NCI-H2171 treated with DMSO at 0.1 percent for 48 hours (cell line): ENCODE results near the gene BTBD9.
A peak's percentile ranks its signal among the peaks of the same experiment; 100 is the strongest.
"Not testable (repeated sequence)": the region's sequence is repeated elsewhere in the genome, so short reads cannot be mapped to it uniquely, and the experiment has no call there.

ENCODE experiments used
- DNase-seq: peaks from one replicate; lab custom pipeline; 2025; lab: John Stamatoyannopoulos, UW

BTBD9 gene

DNA sequence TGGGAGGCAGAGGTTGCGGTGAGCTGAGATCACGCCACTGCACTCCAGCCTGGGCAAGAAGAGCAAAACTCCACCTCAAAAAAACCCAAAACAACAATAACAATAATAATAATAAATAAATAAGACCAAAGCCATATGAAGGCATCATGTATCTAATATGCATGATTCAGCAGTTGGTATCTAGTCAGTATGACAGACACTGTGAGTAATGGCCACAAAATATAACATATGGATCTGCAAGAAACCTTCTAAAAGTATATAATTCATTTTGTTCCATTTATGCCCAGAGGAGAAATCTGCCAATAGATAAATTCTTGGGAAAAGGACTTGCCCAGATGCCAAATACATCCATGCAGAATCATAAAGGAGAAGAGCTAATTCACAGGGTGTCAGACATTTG is 252.3 kb downstream of the BTBD9 start:
- DNase-seq = no peak

- no peak for DNase-seq
Measured at GRCh38 chr6:38378801-38379200, 260.9 kb downstream of the BTBD9 start.

DNA sequence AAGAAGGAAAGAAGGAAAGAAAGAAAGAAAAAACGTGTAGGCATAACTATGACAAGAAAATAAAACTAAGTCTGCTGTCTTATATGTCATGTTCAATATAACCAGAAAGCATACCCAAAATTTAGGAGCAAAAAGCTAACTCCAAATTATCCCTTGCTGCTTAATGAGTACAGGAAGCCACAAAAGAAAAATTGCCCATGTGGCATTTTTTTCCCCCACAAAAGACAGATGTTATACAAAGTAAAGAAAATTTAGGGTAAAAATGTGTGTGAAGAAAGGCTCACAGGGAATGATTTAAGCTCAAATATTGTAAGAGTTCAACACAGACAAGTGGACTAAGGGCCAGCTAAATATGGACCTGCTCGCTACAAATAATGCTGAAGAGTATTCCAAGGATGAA is 263.8 kb downstream of the BTBD9 start:
- no peak for DNase-seq

GRCh38 chr6:38375341-38375740 is 264.4 kb downstream of the BTBD9 start:
- no peak for DNase-seq

DNA sequence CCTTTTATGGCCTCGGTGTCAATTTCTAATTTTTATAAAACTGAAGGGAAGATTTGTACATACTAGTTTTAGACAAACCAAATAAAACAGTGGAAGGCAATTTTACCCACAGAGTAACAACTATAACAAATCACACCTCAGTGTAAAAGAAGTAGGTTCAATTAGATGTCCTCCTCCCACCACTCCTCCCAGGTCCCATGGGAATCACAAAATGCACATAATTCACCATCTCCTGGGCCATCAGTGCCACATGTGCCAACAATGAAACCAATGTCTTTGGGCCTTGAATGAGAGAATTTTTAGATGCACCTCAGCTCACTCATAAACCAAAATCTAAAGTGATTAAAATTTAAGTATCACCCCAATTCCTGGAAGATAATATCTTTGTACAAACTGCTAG is 267.8 kb downstream of the BTBD9 start:
- no peak for DNase-seq

GRCh38 chr6:38370653-38371601 is 268.8 kb downstream of the BTBD9 start:
- peak; percentile 50 for DNase-seq

DNA sequence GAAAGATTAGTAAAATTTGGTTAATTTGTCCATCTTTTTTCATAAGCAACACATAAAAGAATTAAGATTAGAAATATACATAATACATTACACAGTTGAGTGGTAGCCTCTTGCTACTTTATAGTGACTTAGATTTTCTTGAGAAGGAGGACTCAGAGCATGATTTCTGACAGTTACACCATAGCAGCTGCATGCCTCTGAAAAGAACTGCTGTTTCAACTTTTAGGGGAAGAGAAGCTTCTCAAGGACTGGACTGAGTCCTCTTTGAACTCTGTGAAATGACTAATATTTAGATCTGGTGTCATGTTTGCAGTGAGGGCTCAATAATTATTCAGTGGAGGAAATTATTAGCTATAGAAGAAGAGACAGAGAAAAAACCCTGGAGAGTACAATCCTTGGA is 272.5 kb downstream of the BTBD9 start:
- DNase-seq = no peak

- DNase-seq = no peak
Measured at GRCh38 chr6:38366234-38366633, 273.5 kb downstream of the BTBD9 start.

- no peak for DNase-seq
Measured at GRCh38 chr6:38364775-38365174, 275.0 kb downstream of the BTBD9 start.

DNA sequence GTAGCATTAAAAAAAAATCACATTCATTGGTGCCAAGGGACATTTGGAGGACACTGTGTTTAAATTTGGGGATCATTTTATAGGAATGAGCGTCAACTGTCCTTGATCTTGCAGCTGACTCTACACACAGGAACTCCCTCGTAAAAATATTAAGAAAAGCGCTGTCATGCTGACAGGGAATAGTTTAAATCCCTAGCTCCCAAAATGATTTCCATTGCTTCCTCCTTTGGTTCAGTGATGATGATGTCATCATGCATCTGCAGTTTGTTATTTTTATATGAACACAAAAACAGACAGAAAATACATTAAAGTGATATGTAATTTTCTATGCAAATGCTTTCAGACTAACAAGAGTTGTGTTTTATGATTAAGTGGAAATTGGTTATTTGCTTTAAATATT is 275.6 kb downstream of the BTBD9 start:
- no peak for DNase-seq

- DNase-seq = no peak
Measured at GRCh38 chr6:38355519-38355918, 284.2 kb downstream of the BTBD9 start.

- DNase-seq = no peak
Measured at GRCh38 chr6:38354905-38355304, 284.8 kb downstream of the BTBD9 start.

GRCh38 chr6:38354037-38354381 is 285.7 kb downstream of the BTBD9 start:
- no peak for DNase-seq

DNA sequence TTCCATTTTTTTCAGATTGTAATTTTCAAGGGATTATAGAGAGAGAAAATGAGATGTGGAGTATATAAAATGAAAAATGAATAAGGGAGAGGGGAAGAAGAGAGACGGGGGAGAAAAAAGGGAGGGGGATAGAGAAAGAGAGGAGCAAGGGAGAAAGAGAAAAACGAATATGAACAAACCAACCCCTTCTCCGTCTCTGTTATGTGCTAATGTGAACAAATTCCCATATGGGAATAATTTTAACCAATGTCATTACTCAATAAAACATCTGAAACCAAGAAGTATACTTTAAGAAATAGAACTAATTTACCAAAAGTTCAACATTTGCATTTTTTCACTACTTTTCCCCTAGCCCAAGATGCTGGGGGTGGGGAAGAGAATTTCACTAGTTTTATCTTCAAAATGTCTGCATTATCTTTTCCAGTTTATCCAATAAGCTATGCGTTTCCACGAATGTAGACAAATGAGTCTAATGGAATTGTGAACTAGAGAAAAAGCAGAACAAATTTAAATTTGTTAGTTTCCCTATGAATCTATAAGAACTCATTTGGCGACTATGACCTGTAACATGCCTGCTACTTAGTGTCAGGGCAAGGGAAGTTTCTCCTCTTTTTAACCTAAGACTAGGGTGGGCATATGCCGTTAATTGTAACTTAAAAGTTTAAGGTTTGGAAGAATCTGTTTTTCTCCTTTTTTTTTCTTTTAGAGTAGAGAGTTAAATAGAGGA is 286.3 kb downstream of the BTBD9 start:
- DNase-seq = no peak

GRCh38 chr6:38352636-38353035 is 287.1 kb downstream of the BTBD9 start:
- no peak for DNase-seq

DNA sequence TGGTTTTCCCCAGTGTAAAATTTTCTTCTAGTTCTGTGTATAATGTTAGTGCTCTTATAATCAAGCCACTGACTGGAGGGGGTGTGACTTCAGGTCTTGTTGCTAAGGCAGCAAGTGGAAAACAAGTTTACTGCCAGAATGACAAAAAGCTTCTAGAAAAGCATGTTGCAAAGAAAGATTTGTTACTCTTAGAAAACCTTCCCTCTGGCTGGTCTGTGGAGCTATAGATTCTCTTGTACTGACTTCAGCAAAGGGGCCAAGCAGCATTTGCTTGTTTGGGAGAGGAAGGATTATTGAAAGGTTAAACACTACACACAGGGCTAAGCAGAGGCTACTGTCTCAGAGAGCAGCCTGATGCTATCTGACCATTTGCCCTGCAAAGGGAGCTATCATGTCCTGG is 288.8 kb downstream of the BTBD9 start:
- no peak for DNase-seq

DNA sequence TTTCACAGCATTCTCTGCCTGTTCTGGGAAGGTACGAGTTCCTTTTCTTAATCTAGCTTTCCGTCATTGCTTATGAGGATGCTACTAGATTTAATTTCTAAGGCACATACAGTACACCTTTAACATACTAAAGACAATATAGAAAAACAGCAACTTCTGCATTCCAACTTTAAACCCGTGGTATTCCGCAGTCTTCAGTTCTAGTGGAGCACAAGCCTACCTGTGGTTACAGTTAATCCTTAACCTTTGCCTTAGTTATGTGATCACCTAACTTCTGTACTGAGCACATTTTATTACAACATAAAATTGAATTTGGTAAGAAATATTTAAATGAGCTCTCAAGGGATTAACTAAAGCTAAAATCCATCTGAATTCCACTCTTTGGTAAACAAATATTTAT is 289.5 kb downstream of the BTBD9 start:
- DNase-seq = no peak

DNA sequence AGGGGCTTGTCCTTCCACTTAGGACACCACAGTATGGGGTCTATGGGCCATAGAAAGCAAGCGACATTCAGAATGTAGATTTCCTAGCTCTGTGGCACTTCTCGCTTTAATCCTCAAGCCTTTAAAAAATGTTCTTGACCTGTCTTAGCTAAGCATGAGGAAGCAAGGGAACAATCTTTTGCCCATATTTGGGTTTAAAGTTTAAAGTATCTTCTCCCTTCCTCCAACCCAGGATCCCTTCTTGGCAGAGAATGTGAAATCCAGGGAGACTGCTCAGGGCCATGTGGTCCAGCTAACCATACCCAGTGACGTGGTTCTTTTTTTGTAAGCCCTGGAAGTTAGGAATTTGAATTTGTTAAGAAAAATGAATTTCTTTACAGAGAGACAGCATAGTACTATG is 289.9 kb downstream of the BTBD9 start:
- no peak for DNase-seq

GRCh38 chr6:38349221-38349620 is 290.5 kb downstream of the BTBD9 start:
- DNase-seq = no peak

DNA sequence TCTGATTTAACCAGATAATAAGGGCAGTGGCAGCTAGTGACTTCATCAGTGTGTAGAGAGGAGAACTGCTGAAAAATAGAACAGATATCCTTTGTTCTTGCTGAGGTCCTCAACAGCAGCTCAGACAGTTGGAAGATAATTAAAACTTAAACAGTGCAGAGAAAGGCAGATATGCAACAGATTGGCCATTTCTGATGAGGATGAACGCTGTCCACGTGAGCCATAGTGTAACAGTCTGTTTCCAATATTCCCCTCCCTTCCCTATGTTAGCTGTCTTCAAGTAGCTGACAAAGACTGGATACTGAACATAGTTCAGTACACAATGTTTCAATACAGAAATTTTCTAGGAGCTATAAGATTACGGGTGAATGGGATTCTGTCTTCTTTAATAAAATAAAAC is 291.4 kb downstream of the BTBD9 start:
- no peak for DNase-seq

- DNase-seq = not testable (repeated sequence)
Measured at GRCh38 chr6:38347829-38348228, 291.9 kb downstream of the BTBD9 start.

GRCh38 chr6:38346291-38347079 is 293.2 kb downstream of the BTBD9 start:
- DNase-seq = no peak

DNA sequence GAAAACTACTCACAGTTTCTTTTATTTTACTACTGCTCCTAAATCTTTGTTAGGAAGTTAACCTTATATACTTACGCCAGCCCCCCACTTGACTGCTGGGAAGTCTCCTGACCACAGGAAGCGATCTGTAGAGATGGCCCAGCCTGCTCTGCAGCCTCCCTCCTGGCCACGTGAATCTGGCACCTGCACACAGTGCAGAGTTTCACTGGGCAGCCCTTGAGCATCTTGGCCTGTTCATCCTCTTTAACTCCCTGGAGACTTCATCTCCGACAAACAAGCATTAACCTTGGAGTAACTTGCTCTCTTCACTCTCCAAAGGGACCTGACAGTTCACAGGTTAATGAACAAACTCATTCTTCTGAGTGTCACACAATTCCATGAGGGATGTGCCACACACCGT is 294.1 kb downstream of the BTBD9 start:
- no peak for DNase-seq
